ENCODE results near the gene C3orf18.

DNA sequence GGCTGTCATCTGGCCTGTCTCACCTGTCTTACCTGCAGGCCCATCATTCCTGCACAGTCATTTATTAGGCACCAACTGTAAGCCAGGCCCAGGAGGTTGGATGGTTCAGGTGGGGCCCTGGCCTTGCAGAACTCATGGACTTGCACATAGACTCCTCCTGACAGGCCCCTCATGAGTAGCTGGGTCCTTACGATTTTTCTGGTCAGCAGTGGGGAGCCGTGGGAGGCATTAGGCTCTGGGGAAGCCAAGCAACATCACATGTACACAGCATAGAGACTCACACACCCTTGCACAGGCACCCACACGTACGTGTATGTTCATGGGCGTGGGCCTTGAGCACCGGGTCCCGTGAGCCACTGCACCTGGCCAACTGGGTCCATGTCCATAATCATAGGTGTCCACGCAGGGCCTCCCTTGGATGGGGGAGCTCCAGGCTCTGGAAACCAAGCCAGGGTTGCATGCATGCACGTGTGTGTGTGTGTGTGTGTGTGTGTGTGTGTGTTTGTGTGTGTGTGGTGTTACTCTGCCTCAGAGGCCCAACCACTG, 23.7 kb upstream of the C3orf18 start:
- TF ChIP-seq SUZ12 (IDR thresholded peaks at IDR 0.05; ENCODE audit: extremely low read depth, insufficient read depth, insufficient read length), result no peak
- no peak for TF ChIP-seq YY1 (IDR thresholded peaks at IDR 0.05; ENCODE audit: insufficient read depth, insufficient read length)
- no peak for TF ChIP-seq ZNF274 (IDR thresholded peaks at IDR 0.05; ENCODE audit: low read depth, low read length)

All from NT2/D1 (cell line).